Activated CD8-positive, alpha-beta memory T cell treated with anti-CD3 and anti-CD28 coated beads, Interleukin-2, amount 50 U/mL, for 1 hour (primary cell): ENCODE results near the gene CROCC.
A peak's percentile ranks its signal among the peaks of the same experiment; 100 is the strongest.
"Not testable (repeated sequence)": the region's sequence is repeated elsewhere in the genome, so short reads cannot be mapped to it uniquely, and the experiment has no call there.

Experiments
- DNase-seq: peaks from one replicate; pipeline ENCODE4 v3.0.0-alpha.2; 2020; ENCODE audit errors: extremely low read depth

CROCC gene

GRCh38 chr1:16897653-16898052 is 24.1 kb upstream of the CROCC start:
- DNase-seq = not testable (repeated sequence)

- DNase-seq = not testable (repeated sequence)
These were observed 23.4 kb upstream of the CROCC start for GRCh38 chr1:16898298-16898697.

GRCh38 chr1:16899020-16899419 is 22.7 kb upstream of the CROCC start:
- not testable (repeated sequence) for DNase-seq

- no peak for DNase-seq
These were observed 21.0 kb upstream of the CROCC start for GRCh38 chr1:16900751-16901150.

DNA sequence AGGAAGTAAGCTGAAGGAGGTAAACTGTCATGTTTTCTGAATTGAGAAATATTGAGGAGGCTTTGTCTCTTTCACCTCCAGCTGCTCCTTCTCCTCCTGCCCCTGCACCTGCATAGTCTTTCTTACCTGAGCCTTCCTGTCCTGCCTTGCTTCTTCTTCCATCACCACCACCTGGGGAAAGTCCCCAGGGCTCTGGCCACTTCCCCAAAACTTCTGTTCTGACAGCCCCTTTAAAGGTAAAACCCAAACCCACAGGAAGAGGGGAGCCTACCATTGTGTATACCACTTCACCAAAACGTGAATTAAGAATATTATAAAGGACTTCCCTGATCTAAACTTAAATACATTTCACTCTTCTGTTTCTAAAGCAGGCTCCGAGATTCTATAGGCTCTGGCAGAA is 20.4 kb upstream of the CROCC start:
- DNase-seq = not testable (repeated sequence)

DNA sequence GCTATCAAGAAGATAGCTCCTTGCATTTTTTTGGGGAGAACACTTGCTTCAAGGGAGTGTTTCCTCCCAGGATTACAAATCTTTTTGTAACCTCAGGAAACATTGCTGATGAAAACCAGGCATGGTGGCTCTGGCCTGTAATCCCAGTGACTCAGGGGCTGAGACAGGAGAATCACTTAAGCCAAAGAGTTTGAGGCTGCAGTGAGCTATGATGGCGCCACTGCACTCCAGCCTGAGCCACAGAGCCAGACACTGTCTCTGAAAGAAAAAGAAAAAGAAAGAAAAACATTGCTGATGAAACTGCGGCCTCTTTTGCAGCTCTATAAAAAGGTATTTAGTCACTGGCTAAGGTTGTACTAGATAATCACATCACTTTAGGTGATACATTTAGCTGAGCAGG is 18.7 kb upstream of the CROCC start:
- no peak for DNase-seq

DNA sequence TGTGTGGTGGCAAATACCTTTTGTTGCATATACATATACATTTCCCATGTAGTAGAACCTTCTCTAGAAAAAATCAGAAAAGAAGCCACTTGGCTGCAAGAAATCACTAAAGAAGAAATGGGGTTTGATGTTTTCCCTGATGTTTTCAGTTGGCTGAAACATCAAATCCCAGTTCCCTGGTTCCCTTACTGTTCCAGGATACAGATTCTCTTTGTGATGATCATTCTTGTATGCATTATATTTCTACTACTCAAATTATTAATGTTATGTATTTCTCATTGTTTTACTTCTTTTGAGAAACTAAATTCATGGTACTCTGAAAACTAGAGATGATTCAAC is 18.3 kb upstream of the CROCC start:
- DNase-seq = no peak

- DNase-seq = peak; percentile 99
These were observed 17.1 kb upstream of the CROCC start for GRCh38 chr1:16904560-16905109.

GRCh38 chr1:16905110-16905867 is 16.4 kb upstream of the CROCC start:
- no peak for DNase-seq

- DNase-seq = no peak
These were observed 15.6 kb upstream of the CROCC start for GRCh38 chr1:16905868-16906702.

- DNase-seq = no peak
These were observed 14.9 kb upstream of the CROCC start for GRCh38 chr1:16906873-16907272.

GRCh38 chr1:16907870-16908758 is 13.6 kb upstream of the CROCC start:
- DNase-seq = no peak

DNA sequence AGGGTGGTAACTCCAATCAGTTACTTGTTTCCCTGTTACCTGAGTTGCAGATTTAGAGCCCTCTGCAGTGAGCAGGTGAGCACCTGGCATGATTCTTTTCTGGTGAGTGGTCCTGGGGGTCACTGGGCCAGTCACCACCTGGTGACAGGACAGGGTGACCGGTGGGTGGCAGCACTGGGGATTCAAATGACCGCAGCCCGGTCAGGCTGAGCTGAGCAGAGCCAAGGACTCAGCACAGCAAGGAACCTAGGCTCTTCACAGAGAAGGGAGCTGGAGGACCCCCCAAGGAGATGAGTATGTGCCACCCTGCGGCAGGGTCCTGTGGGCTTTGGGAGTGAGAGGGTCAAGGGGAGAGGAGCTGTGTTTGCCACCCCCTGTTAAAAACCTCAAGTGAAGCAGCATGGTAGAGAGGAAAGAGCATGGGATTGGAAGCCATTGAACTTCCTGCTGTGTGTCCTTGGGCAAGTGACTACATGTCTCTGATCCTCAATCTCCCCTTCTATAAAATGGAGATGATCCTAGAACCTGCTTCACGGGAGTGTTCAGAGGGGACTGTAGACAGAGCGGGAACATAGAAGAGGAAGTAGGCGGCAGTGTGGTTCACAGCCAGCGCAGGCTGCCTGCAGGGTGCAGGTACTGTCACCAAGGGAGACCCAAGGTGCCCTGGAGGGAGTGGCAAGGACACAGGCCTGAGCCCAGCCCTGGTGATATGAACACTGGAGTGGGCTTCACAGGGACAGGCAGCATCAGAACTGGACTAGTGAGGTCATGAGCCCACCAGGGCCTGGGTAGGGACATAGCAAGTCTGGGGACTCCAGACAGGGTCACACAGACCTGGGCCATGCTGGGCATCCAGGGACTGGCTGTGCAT is 9.6 kb upstream of the CROCC start:
- not testable (repeated sequence) for DNase-seq

GRCh38 chr1:16912742-16913141 is 9.0 kb upstream of the CROCC start:
- not testable (repeated sequence) for DNase-seq

DNA sequence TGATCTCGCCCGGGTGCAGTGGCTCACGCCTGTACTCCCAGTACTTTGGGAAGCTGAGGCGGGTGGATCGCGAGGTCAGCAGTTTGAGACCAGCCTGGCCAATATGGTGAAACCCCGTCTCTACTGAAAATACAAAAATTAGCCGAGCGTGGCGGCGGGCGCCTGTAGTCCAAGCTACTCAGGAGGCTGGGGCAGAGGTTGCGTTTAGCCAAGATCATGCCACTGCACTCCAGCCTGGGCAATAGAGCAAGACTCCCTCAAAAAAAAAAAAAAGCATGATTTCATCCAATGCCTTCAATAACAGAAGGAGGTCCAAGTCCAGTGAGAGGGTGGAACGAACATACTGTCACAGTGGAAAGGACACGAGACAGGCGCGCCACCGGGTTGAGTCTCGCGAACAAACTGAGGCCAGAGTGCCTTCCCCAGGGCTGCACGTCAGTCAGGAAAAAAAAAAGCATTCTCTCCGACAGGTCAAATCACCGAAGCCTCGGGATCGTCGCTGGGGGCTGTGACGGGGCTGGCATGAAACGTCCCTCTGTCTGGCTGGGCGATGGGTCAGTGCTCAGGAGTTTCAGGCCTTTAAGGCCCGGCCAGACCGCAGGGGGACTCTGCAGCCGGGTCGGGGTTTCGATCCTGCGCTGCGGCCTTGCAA is 8.4 kb upstream of the CROCC start:
- DNase-seq = no peak

- peak; percentile 68 for DNase-seq
These were observed 7.7 kb upstream of the CROCC start for GRCh38 chr1:16913833-16914662.

DNA sequence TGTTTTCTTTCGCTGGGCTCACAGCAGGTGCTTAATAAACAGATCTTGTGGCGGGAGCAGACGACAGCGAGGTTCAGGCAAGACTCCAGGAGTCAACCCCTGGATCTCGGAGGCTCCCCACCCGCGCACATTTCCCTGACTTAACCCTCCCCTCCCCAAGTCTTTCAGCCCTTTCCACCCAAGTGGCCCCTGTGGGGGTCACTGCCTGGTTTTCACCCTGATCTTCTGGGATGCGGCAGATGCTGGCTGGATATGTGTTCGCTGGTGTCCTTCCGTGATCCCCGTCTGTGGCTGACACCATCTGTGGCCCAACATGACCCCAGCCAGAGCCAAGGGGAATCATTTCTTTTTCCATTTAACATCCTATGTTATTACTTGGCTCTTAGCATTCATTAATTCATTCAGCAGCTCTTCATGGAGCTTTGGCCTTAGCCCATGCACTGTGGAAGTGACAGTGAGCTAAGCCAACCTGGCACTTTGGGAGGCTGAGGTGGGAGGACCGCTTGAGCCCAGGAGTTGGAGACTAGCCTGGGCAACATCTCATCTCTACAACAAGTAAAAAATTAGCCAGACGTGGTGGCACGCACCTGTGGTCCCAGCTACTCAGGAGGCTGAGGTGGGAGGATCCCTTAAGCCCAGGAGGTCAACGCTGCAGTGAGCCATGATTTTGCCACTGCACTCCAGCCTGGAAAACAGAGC is 6.7 kb upstream of the CROCC start:
- not testable (repeated sequence) for DNase-seq

- DNase-seq = no peak
These were observed 6.1 kb upstream of the CROCC start for GRCh38 chr1:16915627-16915973.
